Natural killer cell treated with Interleukin-12 subunit alpha and Interleukin-12 subunit beta and Interleukin-15 and Interleukin-18, amount 100 ng/mL, for 72 hours (primary cell): ENCODE measurements around the gene CRIM1. TPM values are rescaled to one million over a fixed set of nuclear protein-coding genes. Genes with fewer than 3 reads are reported as not detected.
"Not testable (repeated sequence)": the region's sequence is repeated elsewhere in the genome, so short reads cannot be mapped to it uniquely, and the experiment has no call there.

Experiments
- ATAC-seq, 2 donors: fragments of 150-1000 bp; cut with Tn5 transposase in 1 of 2; sonication (Bioruptor Pico), chemical (Tn5 transposase) in 1 of 2; 2 replicates each; pipeline ENCODE4 v1.10.0; 2021
- DNase-seq: peaks from one replicate; pipeline ENCODE4 v3.0.0; 2022; ENCODE audit warnings: low spot score
- H3K27ac Mint-ChIP-seq, 2 donors: 1 replicate in 1 of 2; 2 replicates in 1 of 2; pipeline ENCODE4 v1.8.0; 2022; ENCODE audit warnings: mixed read lengths in 2 of 2, mild to moderate bottlenecking in 1 of 2, moderate library complexity in 1 of 2
- H3K27me3 Mint-ChIP-seq, 2 donors: 1 replicate in 1 of 2; 2 replicates in 1 of 2; pipeline ENCODE4 v1.8.0; 2022; ENCODE audit warnings: mixed read lengths in 2 of 2
- H3K36me3 Mint-ChIP-seq: one replicate; pipeline ENCODE4 v1.8.0; 2022; ENCODE audit warnings: mixed read lengths
- H3K4me1 Mint-ChIP-seq, 2 donors: 1 replicate in 1 of 2; 2 replicates in 1 of 2; pipeline ENCODE4 v1.8.0; 2022; ENCODE audit warnings: low read depth in 2 of 2, mixed read lengths in 2 of 2, mild to moderate bottlenecking in 1 of 2
- H3K4me3 Mint-ChIP-seq: one replicate; pipeline ENCODE4 v1.8.0; 2022; ENCODE audit warnings: mixed read lengths
- H3K9me3 Mint-ChIP-seq: 2 replicates; pipeline ENCODE4 v1.8.0; 2022; ENCODE audit warnings: mixed read lengths
- total RNA-seq, 2 donors: library from RNA; stranded (reverse); gene quantifications; one replicate each; pipeline ENCODE4 v1.2.3, GENCODE V29; 2022

Gene CRIM1
- total RNA-seq, 2 donors from 2014 or later: 6.6 to 13.6 TPM

DNA sequence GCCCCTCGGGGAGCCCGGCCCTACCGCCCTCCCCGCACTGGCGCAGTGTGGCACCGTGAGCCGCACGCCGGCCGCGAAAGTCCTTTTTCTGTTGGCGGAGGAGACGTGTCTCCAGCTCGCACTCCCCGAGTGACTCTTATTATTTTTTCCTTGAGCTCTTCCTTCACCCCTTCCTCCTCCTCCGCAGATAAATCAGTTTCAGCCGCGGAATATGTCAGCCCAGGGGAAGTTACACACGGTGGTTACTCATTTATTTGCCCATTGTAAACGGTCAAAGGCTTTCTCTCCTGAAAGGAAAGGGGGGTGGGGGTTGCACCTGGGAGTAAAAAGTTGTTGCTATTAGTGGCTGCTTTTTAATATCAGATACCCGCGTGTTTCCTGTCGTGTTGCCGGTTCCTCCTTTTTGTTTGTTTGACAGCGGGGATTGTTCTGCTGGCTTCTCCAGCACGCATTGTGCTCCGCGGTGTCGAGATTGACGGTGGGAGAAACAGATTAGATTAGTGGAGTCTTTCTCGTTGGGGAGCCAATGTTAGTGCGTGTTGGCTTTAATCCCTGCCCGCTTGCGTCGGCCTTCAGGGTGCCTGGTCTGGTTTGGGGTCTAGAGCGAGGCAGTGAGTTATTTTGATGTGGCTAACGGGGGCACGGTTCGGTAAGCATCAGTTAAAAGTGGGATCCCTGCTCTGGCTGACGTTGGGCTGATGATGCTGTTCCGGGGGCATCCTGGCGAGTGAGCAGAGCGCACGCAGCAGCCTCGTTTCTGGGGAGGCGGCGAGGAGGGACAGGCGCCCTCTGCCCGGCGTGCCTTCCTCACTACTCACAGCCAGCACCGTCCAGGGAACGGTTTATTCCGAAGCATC is 1.6 kb downstream of the CRIM1 start:
- Mint-ChIP-seq H3K4me3 (peak overlapping the region; percentile 98), H3K36me3 (no peaks in the 10 kb centered on the region), H3K9me3 (no peaks in the 10 kb centered on the region), H3K4me1 (peaks cover 29 to 31% of the 10 kb centered on the region in 2 donors), H3K27me3 (peaks cover 8 to 16% of the 10 kb centered on the region in 2 donors), H3K27ac (peak overlapping the region; percentile 43 to 78)
- DNase-seq (no peak), ATAC-seq (peak in 1 of 2 donors; percentile 8)

DNA sequence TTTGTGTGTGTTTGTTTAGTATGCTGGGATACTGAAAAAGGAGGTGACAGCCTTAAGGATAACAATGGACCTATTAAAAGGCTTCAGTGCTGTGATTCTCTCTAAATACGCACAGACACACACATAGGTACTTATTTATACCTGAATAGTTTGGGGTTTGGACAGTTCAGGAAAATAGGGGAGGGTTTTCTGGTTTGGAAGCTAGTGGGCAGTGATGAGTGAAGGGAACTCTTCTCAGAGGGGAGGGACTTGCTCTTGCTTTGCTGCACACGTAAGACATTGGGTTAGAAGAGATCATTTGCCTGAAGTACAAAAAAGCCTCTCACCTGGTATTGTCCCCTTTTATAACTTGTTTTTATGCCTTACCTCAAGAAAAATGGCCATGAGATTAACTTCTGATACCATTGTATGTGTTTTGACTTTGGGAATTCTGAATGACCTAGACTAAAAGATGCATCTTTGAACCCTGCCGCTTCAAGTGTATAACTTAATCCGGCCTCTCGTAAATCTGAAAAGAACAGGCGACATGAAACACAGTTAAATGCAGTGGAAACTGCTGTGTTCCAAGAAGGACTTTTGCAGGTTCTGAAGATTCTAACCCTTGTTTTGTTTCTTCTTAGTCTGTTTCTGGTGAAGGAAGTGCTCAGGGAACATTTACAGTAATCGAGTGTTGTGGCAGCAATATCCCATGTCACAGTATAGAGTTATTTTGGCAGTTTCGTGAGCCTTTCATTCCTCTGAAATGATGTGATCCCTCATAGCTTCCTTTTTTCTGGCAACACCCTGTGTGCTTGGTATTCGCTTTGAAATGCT is 2.5 kb downstream of the CRIM1 start:
- H3K27me3 Mint-ChIP-seq: peaks cover 8 to 16% of the 10 kb centered on the region in 2 donors
- no peaks in the 10 kb centered on the region for H3K36me3 Mint-ChIP-seq
- peaks cover 25 to 29% of the 10 kb centered on the region in 2 donors for H3K4me1 Mint-ChIP-seq
- no peaks in the 10 kb centered on the region for H3K9me3 Mint-ChIP-seq
- peak overlapping the region; percentile 43 to 78 for H3K27ac Mint-ChIP-seq
- peak overlapping the region; percentile 98 for H3K4me3 Mint-ChIP-seq
- ATAC-seq (no peak), DNase-seq (no peak)

DNA sequence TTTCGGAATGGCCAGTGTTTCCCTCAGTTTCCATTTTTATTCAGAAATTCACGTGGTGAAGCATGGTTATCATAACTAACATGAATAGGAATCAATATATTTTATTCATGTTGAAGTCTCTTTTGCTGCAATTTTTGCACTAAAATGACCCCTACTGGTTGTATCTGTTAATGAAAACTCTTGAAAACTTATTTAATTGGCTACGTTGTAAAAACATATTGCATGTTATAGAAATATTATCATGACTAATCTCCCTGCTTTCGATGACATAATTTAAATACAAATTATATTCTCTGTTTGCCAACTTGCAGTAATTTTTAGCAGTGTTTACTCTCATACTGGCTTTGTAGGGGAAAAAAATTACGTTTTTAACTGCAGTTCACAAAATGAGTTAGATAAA is 3.5 kb downstream of the CRIM1 start:
- Mint-ChIP-seq H3K27ac (no peak overlapping the region), H3K36me3 (no peaks in the 10 kb centered on the region), H3K4me1 (peaks cover 22 to 28% of the 10 kb centered on the region in 2 donors), H3K9me3 (no peaks in the 10 kb centered on the region), H3K4me3 (no peak overlapping the region), H3K27me3 (peaks cover 8 to 16% of the 10 kb centered on the region in 2 donors)
- ATAC-seq (no peak), DNase-seq (no peak)

DNA sequence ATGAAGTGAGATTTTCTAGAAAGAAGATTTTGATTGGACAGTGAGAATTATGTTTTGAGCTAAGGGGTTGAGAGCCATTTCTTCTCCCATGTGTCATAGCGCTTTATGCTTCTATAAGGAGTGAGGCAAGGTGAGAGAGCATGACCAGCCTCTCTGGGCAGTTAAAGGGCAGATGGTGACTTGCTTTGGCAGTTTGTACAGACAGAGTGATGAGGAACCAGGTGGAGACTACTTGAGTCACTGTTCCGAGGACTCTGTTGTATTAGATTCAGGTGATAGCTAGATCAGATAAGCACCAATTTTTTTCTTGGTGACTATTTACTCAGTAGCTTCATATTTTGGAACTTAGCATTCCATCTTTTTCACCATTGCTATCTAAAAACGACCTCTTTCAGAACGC is 4.5 kb downstream of the CRIM1 start:
- H3K27me3 Mint-ChIP-seq: peaks cover 3 to 9% of the 10 kb centered on the region in 2 donors
- H3K27ac Mint-ChIP-seq: no peak overlapping the region
- ATAC-seq (no peak), DNase-seq (no peak)
- no peak overlapping the region for H3K4me3 Mint-ChIP-seq
- peaks cover 16 to 18% of the 10 kb centered on the region in 2 donors for H3K4me1 Mint-ChIP-seq
- H3K36me3 Mint-ChIP-seq: no peaks in the 10 kb centered on the region
- H3K9me3 Mint-ChIP-seq: no peaks in the 10 kb centered on the region

DNA sequence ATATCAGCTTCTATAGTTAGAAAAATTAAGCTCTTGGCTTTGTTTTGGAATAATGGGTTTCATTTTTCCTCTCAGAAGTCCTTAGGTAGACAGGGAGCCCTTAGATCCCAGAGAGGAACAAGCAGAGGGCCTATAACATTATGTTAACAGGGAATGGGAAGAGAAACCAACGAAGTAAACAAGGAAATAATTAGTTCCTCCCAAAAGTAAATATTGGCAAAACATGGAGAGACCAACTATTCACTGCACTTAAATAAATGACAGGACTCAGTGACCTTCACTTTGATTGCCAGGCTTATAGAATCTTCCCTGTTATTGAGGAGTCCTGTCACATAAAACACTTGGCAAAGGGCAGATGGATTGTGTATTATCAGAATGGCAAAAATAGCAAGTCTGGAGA is 5.3 kb downstream of the CRIM1 start:
- no peak overlapping the region for H3K27ac Mint-ChIP-seq
- no peak overlapping the region for H3K4me3 Mint-ChIP-seq
- peaks cover 16 to 18% of the 10 kb centered on the region in 2 donors for H3K4me1 Mint-ChIP-seq
- DNase-seq (no peak), ATAC-seq (no peak)
- peaks cover 3 to 9% of the 10 kb centered on the region in 2 donors for H3K27me3 Mint-ChIP-seq
- H3K36me3 Mint-ChIP-seq: no peaks in the 10 kb centered on the region
- H3K9me3 Mint-ChIP-seq: no peaks in the 10 kb centered on the region

DNA sequence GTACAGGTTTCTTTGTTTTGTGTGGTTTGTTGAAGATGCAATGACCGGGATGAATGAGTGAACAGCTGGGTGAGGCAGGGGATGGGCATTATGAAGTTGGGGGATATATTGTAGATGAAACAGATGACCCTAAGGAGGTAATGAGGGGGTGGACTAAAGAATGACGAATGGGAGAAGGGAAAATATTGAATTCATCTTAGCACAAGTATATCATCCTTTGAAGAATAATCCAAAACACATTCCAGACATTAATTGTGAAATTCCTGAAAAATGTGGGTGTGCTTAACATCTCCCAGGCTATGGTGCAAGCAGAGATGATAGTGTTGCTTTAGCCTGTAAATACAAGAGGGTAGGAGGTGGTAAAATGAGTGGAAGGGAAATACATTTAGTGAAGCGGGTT is 5.8 kb downstream of the CRIM1 start:
- H3K27ac Mint-ChIP-seq: no peak overlapping the region
- DNase-seq (no peak), ATAC-seq (no peak)
- peaks cover 3 to 9% of the 10 kb centered on the region in 2 donors for H3K27me3 Mint-ChIP-seq
- H3K4me1 Mint-ChIP-seq: peaks cover 16 to 18% of the 10 kb centered on the region in 2 donors
- H3K4me3 Mint-ChIP-seq: no peak overlapping the region
- H3K36me3 Mint-ChIP-seq: no peaks in the 10 kb centered on the region
- H3K9me3 Mint-ChIP-seq: no peaks in the 10 kb centered on the region

DNA sequence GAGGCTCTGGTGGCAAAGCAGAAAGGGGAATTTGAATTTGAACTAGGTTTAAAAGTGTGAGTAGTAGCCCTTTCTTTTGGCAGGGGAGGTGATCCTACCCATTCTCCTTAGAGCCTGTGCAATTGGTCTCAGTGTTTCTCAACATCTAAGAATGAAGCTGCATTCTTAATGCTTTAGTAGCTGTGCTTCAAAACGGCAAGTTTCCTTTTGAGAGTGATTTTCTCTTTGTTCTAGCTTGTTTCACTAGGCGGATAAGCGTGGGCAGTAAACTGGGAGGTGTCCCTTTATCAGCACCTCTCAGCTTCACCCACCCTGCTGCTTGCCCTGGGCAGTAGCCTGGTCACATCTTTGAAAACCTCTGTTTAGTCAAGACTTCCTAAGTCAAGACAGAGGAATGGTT is 6.7 kb downstream of the CRIM1 start:
- Mint-ChIP-seq H3K4me3 (no peak overlapping the region), H3K36me3 (no peaks in the 10 kb centered on the region), H3K9me3 (no peaks in the 10 kb centered on the region), H3K27me3 (peaks cover 2 to 6% of the 10 kb centered on the region in 2 donors), H3K4me1 (peaks cover 12 to 13% of the 10 kb centered on the region in 2 donors), H3K27ac (no peak overlapping the region)
- ATAC-seq (no peak), DNase-seq (no peak)

DNA sequence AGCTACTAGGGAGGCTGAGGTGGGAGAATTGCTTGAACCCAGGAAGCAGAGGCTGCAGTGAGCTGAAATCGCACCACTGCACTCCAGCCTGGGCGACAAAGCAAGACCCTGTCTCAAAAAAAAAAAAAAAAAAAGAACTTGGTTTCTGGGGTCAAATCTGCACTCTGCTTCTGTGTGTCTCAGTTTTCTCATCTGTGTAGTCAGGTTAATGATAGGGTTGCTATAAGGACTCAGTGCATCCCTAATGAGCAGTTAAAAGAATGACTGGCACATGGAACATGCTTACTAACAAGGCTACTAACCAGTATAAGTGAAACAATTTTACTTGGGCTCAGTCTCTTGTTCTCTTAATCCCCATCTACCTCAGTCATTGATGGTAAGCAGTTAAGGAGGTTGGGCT is 7.5 kb downstream of the CRIM1 start:
- H3K4me3 Mint-ChIP-seq, H3K4me1 Mint-ChIP-seq, H3K27me3 Mint-ChIP-seq, H3K27ac Mint-ChIP-seq, H3K36me3 Mint-ChIP-seq, DNase-seq, ATAC-seq, H3K9me3 Mint-ChIP-seq: not testable (repeated sequence)

DNA sequence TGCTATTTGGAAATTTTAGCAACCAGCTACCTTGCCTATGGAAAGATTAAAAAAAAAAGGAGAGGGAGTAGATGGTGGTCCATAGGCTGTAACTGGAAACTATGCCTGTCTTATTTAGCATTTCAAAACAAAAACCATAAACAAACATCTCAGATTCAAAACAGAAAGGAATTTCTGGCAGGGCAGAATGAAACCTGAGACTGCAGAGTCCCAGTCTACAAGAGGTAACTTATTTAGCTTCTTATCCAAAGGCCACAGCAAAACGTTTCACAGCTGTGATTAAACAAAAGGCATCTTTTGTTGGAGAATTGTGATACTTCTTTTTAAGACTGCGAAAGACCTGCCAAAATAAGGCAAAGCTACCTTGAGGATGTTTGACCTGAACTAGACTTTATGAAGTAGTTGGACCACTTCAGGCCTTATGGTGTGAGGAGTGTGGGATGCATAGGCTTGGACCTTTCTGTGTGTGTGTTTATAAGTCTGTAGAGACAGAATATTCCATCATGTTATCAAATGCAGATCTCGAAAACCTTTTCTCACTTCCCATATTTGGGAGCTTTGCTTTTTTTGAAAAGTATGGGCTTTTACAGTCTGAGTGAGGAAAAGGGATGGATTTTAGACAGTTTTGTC is 11.0 kb downstream of the CRIM1 start:
- Mint-ChIP-seq H3K9me3 (no peaks in the 10 kb centered on the region), H3K27ac (no peak overlapping the region), H3K27me3 (no peaks in the 10 kb centered on the region), H3K4me1 (peaks cover 5 to 8% of the 10 kb centered on the region in 2 donors), H3K4me3 (no peak overlapping the region), H3K36me3 (no peaks in the 10 kb centered on the region)
- DNase-seq: no peak
- ATAC-seq: no peak

DNA sequence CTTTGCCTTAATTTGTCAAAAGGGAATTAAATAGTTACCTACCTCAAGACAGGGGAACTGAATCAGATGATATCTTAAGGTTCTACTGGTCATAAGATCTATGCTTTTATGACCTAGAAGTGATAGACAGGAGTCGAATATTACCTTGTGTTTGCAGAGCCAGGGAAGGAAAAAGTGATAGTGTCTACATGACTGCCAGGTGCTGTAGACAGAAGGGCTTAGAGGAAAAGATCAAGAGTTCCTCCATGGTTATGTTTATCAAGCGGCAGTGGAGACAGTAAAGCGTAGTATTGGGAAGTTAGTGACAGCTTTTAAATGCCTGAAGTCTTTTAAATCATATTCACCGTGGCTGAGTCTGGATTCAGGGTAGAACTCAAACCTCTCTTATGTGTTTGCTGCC is 11.9 kb downstream of the CRIM1 start:
- Mint-ChIP-seq H3K36me3 (no peaks in the 10 kb centered on the region), H3K27ac (no peak overlapping the region), H3K27me3 (no peaks in the 10 kb centered on the region), H3K4me3 (no peak overlapping the region), H3K9me3 (no peaks in the 10 kb centered on the region), H3K4me1 (peaks cover 10 to 16% of the 10 kb centered on the region in 2 donors)
- DNase-seq: no peak
- no peak for ATAC-seq

DNA sequence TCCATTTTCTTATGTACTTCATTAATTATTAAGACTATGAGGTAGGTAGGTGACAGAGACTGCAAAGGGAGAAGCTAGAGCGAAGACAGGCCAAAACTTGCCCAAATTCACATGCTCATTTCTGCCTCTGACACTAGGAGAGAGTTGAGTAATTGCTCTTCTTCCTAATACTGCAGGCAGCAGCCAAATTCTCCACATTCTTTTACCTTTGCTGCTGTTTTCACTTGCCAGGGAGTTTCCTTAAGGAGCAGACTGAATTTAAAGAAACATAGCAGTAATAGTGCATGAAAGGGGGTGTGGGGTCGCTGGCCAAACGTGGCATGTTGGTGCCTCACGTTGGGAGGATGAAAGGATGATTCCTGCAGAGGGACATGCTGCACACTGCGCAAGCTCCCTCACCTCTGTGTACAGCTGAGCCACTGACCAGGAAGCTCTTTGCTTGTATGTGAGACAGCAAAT is 12.3 kb downstream of the CRIM1 start:
- Mint-ChIP-seq H3K27me3 (no peaks in the 10 kb centered on the region), H3K4me3 (no peak overlapping the region), H3K27ac (no peak overlapping the region), H3K4me1 (peaks cover 13 to 20% of the 10 kb centered on the region in 2 donors), H3K9me3 (no peaks in the 10 kb centered on the region), H3K36me3 (no peaks in the 10 kb centered on the region)
- DNase-seq (no peak), ATAC-seq (no peak)

DNA sequence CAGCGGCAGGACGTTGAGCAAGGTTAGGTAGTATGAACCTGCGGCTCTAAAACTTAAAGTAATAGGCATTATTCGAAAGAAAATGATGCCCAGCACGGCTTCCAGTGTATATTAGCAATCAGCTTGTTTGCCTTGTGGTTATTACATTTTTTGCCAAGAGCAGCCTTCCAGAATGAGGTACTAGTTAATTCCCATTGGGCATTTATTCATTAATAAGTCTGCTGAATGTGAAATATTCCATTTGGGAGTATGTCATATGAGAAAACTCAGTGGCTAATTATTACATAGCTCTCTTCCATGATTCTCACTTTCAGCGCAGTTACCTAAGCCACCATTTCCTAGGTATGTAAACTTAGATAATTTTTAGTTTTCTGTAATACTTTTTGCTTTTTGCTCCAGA is 12.9 kb downstream of the CRIM1 start:
- no peak for ATAC-seq
- Mint-ChIP-seq H3K27ac (no peak overlapping the region), H3K4me3 (no peak overlapping the region), H3K4me1 (peaks cover 18 to 25% of the 10 kb centered on the region in 2 donors), H3K9me3 (no peaks in the 10 kb centered on the region), H3K36me3 (no peaks in the 10 kb centered on the region), H3K27me3 (no peaks in the 10 kb centered on the region)
- DNase-seq: no peak

DNA sequence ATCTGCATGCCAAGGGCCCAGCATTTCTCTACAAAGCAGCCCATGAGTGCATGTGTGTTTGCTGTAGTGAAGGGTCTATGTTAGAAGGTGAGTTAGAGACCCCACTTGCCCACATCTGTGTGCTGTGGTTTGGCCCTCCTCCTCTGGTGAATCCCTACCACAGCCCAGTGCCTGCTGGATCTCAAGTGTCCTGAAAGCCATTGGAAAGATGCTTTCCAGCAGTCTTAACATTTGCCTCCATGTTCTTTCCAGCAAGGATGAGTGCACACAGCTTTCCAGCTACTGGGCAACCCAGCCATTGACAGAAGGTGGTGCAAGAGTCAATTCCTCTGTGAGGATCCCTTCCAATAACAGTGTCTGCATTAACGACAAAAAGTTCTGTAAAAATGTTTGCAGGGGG is 13.6 kb downstream of the CRIM1 start:
- Mint-ChIP-seq H3K4me3 (no peak overlapping the region), H3K27me3 (no peaks in the 10 kb centered on the region), H3K4me1 (peaks cover 22 to 33% of the 10 kb centered on the region in 2 donors), H3K9me3 (no peaks in the 10 kb centered on the region), H3K36me3 (no peaks in the 10 kb centered on the region), H3K27ac (no peak overlapping the region)
- DNase-seq (no peak), ATAC-seq (no peak)
